DOHH2 (cell line): ENCODE data around the gene DMXL1.

Experiments used
- H3F3A ChIP-seq: fragments of 200-600 bp; sonication (generic), shearing (Covaris generic); 2 replicates; pipeline ENCODE4 v1.6.0; 2016; ENCODE audit warnings: antibody characterized with exemption, mild to moderate bottlenecking; ENCODE audit not compliant: control insufficient read depth, insufficient read depth
- H3K27ac ChIP-seq: fragments of 200-600 bp; sonication (generic); 2 replicates; pipeline ENCODE4 v1.5.1; 2014; ENCODE audit warnings: low read depth, mild to moderate bottlenecking, low read length, moderate library complexity
- H3K27me3 ChIP-seq: fragments of 200-600 bp; sonication (generic); 2 replicates; pipeline ENCODE4 v1.6.1; 2014; ENCODE audit warnings: mild to moderate bottlenecking, low read length, mixed read lengths; ENCODE audit not compliant: control insufficient read depth
- H3K36me3 ChIP-seq: fragments of 200-600 bp; sonication (generic); 2 replicates; pipeline ENCODE4 v1.6.1; 2014; ENCODE audit warnings: mild to moderate bottlenecking, low read length, moderate library complexity, mixed read lengths; ENCODE audit not compliant: control insufficient read depth
- H3K4me1 ChIP-seq: fragments of 200-600 bp; sonication (generic); 2 replicates; pipeline ENCODE4 v1.6.1; 2014; ENCODE audit warnings: mild to moderate bottlenecking, low read length, mixed read lengths; ENCODE audit not compliant: control insufficient read depth
- H3K4me2 ChIP-seq: fragments of 200-600 bp; sonication (generic); 2 replicates; pipeline ENCODE4 v1.6.0; 2014; ENCODE audit warnings: mild to moderate bottlenecking, low read length, moderate library complexity
- H3K4me3 ChIP-seq: fragments of 200-600 bp; sonication (generic); 2 replicates; pipeline ENCODE4 v1.5.1; 2014; ENCODE audit warnings: mild to moderate bottlenecking, low read length, mixed read lengths
- H3K79me2 ChIP-seq: fragments of 200-600 bp; sonication (generic); 2 replicates; pipeline ENCODE4 v1.6.1; 2014; ENCODE audit warnings: mild to moderate bottlenecking, low read length, mixed read lengths; ENCODE audit not compliant: control insufficient read depth
- H3K9me2 ChIP-seq: fragments of 200-600 bp; sonication (generic); replicated peaks from 2 replicates; pipeline ENCODE4 v1.6.1; 2014; ENCODE audit warnings: mild to moderate bottlenecking, low read length, mixed read lengths; ENCODE audit not compliant: control insufficient read depth
- H3K9me3 ChIP-seq: fragments of 200-600 bp; sonication (generic); 2 replicates; pipeline ENCODE4 v1.6.1; 2014; ENCODE audit warnings: antibody characterized with exemption, low read length, mixed read lengths; ENCODE audit not compliant: control insufficient read depth, insufficient read depth
- H4K20me1 ChIP-seq: fragments of 200-600 bp; sonication (generic); 2 replicates; pipeline ENCODE4 v1.6.0; 2014; ENCODE audit warnings: low read depth, mild to moderate bottlenecking, antibody characterized with exemption, low read length, moderate library complexity; ENCODE audit not compliant: control insufficient read depth, insufficient read depth
- EZH2phosphoT487 ChIP-seq: fragments of 200-600 bp; sonication (generic); IDR thresholded peaks from 2 replicates; pipeline ENCODE4 v1.6.1; 2017; ENCODE audit warnings: borderline replicate concordance, mild to moderate bottlenecking, antibody characterized with exemption, low read length, moderate library complexity, mixed read lengths
- TF ChIP-seq, protein P1 (sequence below): fragments of 200-600 bp; sonication (generic); IDR thresholded peaks from one replicate; pipeline ENCODE4 v1.5.1; 2014; ENCODE audit warnings: antibody characterized with exemption, mild to moderate bottlenecking, low read depth, low read length; ENCODE audit not compliant: poor library complexity, severe bottlenecking

Gene DMXL1

DNA sequence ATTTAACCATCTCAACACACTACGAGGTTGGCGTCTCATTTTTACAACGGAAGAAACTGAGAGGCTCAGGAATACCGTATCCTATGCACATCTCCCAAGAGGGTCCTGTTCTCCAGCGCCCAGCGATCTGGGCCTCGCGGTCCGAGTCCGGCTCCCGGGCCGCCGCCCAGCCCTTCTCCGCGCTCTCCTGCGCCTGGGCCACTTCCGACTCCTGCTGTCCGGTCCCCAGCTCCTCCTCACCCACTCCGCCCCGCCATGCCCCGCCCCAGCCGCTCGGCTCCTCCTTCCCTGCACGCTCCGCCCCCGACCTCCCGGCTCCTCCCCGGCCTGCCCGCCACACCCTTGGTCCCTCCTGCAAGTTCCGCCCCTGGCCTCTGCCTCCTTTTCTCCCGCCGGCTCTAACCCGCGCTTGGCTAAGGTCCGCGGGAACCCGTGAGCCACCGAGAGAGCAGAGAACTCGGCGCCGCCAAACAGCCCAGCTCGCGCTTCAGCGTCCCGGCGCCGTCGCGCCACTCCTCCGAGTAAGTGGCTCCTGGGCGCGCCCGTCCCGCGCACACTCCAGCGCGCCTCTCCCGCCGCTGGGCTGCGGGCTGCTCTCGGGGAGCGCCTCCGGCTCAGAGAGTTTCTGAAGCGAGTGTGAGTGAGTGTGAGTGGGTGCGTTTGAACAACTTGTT, 197.6 kb downstream of the DMXL1 start:
- no peaks in the 10 kb centered on the region for H3K36me3 ChIP-seq
- H3K4me1 ChIP-seq, result peaks cover 44% of the 10 kb centered on the region
- peaks cover 26% of the 10 kb centered on the region for H3K79me2 ChIP-seq
- H3K9me3 ChIP-seq, result no peaks in the 10 kb centered on the region
- H3F3A ChIP-seq, result 0 out of 2 replicates have a peak, but pooled peaks cover 3% of the 10 kb centered on the region
- no peak for TF ChIP-seq EZH2phosphoT487
- TF ChIP-seq, protein P1, sequence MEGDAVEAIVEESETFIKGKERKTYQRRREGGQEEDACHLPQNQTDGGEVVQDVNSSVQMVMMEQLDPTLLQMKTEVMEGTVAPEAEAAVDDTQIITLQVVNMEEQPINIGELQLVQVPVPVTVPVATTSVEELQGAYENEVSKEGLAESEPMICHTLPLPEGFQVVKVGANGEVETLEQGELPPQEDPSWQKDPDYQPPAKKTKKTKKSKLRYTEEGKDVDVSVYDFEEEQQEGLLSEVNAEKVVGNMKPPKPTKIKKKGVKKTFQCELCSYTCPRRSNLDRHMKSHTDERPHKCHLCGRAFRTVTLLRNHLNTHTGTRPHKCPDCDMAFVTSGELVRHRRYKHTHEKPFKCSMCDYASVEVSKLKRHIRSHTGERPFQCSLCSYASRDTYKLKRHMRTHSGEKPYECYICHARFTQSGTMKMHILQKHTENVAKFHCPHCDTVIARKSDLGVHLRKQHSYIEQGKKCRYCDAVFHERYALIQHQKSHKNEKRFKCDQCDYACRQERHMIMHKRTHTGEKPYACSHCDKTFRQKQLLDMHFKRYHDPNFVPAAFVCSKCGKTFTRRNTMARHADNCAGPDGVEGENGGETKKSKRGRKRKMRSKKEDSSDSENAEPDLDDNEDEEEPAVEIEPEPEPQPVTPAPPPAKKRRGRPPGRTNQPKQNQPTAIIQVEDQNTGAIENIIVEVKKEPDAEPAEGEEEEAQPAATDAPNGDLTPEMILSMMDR, result no peak
- H3K27ac ChIP-seq, result peak overlapping the region; percentile 50
- H3K4me2 ChIP-seq, result peak overlapping the region; percentile 85
- H3K4me3 ChIP-seq, result peak overlapping the region; percentile 91
- H4K20me1 ChIP-seq, result no peaks in the 10 kb centered on the region
- H3K27me3 ChIP-seq, result no peaks in the 10 kb centered on the region
- H3K9me2 ChIP-seq, result no peaks in the 10 kb centered on the region

GRCh38 chr5:119269061-119269944, 198.4 kb downstream of the DMXL1 start:
- peaks cover 5% of the 10 kb centered on the region; the same call in 1 of the 2 replicates for H3F3A ChIP-seq
- H4K20me1 ChIP-seq, result no peaks in the 10 kb centered on the region
- H3K36me3 ChIP-seq, result no peaks in the 10 kb centered on the region
- peaks cover 52% of the 10 kb centered on the region for H3K4me1 ChIP-seq
- H3K79me2 ChIP-seq, result peaks cover 31% of the 10 kb centered on the region
- H3K9me3 ChIP-seq, result no peaks in the 10 kb centered on the region
- no peaks in the 10 kb centered on the region for H3K9me2 ChIP-seq
- H3K4me3 ChIP-seq, result peak overlapping the region; percentile 91
- peak overlapping the region; percentile 50 for H3K27ac ChIP-seq
- H3K4me2 ChIP-seq, result peak overlapping the region; percentile 85
- TF ChIP-seq, protein P1, result no peak
- no peak for TF ChIP-seq EZH2phosphoT487
- H3K27me3 ChIP-seq, result no peaks in the 10 kb centered on the region

DNA sequence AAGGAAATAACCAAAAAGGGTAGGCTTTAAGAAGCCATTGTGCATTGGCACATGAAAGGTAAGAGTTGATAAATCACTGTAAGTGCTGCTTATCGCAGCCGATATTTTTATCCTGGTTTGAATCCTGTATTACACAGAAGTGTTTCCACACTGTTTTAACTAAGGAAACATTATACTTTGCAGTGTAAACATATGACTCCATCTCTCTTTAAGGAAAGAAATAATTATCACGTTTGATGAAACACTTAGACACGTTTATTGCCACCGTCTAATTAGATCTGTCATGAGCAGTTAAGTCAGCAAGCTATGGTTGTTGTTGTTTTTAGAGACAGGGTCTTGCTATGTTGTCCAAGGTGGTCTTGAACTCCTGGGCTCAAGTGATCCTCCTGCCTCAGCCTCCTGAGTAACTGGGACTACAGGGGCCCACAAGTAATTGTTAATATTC, 199.3 kb downstream of the DMXL1 start:
- peaks cover 35% of the 10 kb centered on the region for H3K79me2 ChIP-seq
- H3K4me3 ChIP-seq, result peak overlapping the region; percentile 91

More for the DNA sequence above, 199.3 kb downstream of the DMXL1 start:
- Histone ChIP-seq H3F3A (peaks cover 12% of the 10 kb centered on the region), H3K36me3 (no peaks in the 10 kb centered on the region), H4K20me1 (no peaks in the 10 kb centered on the region), H3K4me1 (peaks cover 60% of the 10 kb centered on the region), H3K27me3 (no peaks in the 10 kb centered on the region), H3K27ac (no peak overlapping the region), H3K9me3 (no peaks in the 10 kb centered on the region), H3K4me2 (peak overlapping the region; percentile 85), H3K9me2 (no peaks in the 10 kb centered on the region)
- TF ChIP-seq, protein P1, result no peak
- no peak for TF ChIP-seq EZH2phosphoT487
